Measurements from ENCODE around the gene NSMF.

Gene NSMF

DNA sequence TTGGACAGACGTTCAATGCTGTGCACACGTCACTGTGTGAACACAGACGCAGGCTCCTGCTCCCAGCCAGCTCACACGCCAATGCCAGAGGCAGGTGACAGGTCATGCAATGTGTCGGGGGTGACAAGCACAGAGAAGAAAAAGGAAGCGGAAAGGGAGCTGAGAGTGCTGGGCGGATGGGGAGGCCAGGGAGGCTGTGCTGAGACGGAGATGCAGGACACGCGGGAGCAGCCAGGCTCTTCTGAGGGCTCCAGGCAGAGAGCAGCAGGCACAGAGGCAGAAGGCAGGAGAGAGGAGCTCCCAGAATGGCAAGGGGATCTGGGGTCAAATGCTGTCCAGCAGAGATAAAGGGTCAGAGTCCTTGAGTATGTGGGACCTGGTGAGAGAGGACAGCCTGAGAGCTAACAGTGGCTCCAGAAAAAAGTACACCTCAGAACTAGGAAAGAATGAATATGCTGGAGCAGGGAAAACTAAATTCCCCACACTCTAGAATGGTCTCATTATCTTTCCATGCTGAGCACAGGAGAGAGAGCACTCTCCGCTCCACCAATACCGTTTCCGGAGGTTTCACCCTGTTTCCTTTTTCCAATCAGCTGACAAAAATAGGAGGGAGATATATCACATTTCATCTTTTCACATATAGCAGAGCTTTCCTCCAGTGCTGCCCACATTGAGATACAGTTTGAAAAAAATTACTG is 32.8 kb upstream of the NSMF start:
- peak; percentile 77 to 84 for DNase-seq

- DNase-seq = no peak
Measured at GRCh38 chr9:137490532-137491186, 31.5 kb upstream of the NSMF start.

DNA sequence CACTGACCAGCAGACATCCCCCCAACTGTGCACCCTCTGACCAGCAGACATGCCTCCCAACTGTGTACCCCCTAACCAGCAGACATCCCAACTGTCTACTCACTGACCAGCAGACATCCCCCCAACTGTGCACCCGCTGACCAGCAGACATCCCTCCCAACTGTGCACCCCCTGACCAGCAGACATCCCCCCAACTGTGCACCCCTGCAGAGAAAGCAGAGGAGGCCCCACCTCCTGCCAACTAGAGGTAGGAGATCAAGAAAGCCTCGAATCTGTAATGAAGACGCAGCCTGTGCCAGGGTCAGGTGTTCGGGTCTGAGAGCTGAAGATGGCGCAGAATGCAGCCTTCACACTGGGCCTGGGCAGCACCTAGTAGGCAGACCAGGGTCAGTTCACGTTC is 29.8 kb upstream of the NSMF start:
- DNase-seq = no peak

DNA sequence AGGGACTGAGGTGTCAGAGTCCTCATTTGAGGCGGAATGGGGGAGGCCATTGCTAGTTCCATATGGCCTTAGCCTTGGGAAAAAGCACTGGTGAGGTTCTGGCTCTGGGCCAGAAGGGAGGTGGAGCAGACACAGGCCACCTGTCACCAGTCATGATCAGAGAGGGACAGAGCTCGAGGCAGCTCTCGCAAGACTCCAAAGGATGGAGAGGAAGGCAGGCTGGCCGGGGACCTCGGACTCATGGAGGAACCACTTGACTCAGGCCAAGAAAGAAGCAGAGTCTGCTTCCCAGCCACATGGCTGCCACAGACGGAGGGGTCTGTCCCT is 29.2 kb upstream of the NSMF start:
- DNase-seq = peak; percentile 67 to 68

DNA sequence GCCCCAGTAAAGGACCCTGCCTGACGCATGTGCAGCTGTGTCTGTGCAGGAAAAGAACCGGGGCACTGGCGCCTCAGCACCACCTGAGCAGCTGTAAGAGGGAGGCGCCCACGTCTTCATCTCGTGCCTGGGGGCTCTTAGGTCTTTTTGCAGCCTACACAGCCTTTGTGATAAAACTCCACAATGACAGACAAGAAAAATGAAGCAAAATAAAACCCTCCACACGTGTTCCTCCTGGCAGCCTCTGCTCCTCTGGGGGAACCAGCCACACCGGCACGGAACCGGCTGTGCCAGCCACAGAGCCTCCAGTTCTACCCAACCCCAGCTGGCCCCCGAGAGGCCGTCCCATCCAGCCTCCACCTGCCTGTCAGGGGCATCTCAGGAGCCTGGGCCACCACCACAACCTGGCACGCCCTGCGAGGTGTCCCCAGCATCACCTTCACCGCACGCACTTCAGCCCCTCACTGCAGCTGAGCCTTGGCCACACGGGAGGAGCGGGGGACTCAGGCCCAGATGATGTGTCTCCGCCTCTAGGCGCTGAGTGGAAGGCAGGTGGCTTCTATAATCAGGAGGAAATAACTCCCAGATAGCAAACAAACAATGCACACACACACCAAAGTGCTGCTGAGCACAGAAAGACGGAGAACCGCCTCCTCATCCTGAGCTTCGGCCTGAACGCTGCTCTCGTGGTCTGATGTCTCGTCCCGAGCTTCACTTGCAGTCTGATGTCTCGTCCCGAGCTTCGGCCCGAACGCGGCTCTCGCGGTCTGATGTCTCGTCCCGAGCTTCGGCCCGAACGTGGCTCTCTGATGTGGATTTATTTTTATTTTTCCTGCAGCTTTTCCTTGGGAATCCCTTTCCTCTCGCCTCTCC is 28.6 kb upstream of the NSMF start:
- peak; percentile 67 to 74 for DNase-seq

DNA sequence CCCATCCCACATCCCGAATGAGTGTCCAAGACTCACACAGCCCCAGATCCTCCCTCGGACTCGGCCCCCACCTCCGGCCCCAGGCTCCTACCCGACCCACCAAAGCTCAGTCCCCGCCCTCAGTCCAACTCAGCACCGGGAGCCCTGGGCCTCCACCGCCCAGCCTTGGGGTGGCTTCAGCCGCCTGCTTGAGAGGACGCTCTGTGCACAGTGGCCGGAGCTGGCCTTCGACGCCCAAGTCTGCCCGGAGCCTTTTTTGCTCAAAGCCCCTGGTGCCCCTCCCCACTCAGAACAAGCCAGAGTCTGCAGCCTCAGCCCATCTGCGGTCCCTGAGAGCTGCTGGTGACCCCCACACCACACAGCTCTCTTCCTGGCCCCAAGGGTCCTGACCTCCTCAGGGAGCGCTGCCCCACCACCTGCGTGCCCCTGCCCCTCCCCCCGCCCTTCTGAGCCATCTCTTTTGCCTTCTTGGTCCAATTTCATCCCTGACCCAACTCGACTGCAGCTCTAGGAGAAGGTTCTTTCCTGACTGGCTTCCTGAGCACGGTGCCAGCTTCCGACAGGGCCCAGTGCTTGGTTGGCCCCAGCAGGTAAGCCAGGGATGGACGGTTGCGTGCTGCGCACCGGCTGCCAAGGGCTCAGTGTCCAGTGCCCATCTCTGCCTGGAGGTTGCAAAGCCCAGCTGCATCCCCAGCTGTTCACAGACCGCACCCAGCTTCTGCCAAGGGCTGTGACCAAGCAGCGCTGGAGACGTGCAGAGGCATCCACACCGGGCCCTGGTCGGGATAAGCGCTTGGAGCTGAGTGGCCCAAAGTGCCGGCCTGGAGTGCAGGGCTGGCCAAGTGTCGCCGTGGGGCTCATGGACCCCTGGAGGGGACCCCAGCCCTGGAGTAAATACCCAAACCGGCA is 27.7 kb upstream of the NSMF start:
- peak in 1 of 2 experiments; percentile 35 for DNase-seq

DNA sequence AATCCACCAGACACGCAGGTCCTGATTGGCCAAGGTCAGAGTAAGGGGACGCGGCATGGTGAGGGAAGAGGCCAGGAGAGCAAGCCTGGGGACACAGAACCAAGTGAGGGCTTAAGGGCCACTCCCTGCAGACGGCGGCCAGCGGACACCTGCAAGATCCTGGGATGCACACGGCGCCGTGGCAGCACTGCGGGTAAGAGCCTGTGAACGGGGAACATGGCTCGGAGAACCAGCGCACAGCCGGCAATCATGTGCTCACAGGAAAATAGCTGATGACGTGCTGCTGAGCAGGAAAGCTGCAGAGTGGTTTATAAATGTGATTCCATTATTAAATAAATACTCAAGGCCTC is 27.0 kb upstream of the NSMF start:
- no peak for DNase-seq

DNA sequence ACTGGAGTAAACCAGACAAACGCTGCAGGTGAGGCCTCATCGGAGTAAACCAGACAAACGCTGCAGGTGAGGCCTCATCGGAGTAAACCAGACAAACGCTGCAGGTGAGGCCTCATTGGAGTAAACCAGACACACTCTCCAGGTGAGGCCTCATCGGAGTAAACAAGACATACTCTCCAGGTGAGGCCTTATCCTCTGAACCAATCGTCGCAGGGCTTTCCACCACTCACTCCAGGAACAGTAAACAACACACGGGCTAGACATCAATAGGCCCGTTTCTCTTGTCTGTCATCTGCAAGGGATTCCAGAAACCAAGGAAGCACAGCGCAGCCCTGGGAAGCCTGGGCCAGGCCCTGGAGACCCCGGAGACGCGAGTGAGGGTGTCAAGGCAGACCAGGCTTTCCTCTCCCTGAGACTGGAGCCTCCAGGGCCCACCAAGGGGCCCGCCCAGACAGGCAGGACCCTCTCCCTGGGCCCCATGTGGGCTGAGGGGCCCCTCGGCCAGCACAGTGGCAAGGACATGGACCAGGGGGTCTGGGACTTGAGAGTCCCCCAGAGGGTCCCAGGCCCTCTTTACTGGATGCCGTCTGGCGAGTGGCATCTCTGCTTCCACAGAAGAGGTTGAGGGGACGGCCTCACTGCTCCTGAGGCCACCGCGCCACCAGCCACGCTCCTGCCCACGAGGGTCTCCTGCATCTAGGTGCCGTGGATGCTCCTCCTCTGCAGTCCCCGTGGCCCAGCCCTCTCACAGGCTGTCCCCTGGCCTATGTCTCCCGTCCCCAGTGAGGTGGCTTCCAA is 26.4 kb upstream of the NSMF start:
- no peak for DNase-seq

DNA sequence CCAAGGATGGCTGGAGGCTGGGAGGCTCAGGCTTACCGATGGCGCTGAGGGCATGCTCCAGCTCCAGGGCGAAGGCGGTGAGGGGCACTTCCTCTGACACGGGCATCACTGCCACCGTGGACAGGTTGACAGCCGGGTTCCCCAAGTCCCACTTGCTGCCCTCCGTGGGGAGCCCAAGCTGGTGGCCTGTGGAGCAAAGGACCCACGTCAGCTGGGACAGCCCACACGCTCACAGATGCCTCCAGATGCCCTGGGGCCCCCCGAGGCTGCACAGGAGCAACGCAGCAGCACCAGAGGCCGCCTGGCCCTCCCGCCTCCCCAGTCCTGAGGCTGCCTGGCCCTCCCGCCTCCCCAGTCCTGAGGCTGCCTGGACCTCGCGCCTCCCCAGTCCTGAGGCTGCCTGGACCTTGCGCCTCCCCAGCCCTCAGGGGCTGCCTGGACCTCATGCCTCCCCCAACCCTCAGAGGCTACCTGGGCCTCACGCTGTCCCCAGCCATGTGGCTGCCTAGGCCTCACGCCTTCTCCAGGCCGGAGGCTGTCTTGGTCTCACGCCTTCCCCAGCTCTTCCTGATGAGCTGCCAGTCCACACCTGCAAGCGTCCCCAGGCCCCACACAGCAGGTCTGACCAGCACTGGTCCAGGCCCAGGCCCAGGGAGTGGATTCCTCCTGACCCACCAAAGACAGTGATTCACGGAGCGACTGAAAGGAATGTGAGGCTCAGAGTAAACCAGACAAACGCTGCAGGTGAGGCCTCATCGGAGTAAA is 25.6 kb upstream of the NSMF start:
- DNase-seq = no peak

- peak; percentile 53 to 78 for DNase-seq
Measured at GRCh38 chr9:137482094-137482781, 23.1 kb upstream of the NSMF start.

- peak; percentile 32 to 74 for DNase-seq
Measured at GRCh38 chr9:137480686-137481683, 21.9 kb upstream of the NSMF start.

DNA sequence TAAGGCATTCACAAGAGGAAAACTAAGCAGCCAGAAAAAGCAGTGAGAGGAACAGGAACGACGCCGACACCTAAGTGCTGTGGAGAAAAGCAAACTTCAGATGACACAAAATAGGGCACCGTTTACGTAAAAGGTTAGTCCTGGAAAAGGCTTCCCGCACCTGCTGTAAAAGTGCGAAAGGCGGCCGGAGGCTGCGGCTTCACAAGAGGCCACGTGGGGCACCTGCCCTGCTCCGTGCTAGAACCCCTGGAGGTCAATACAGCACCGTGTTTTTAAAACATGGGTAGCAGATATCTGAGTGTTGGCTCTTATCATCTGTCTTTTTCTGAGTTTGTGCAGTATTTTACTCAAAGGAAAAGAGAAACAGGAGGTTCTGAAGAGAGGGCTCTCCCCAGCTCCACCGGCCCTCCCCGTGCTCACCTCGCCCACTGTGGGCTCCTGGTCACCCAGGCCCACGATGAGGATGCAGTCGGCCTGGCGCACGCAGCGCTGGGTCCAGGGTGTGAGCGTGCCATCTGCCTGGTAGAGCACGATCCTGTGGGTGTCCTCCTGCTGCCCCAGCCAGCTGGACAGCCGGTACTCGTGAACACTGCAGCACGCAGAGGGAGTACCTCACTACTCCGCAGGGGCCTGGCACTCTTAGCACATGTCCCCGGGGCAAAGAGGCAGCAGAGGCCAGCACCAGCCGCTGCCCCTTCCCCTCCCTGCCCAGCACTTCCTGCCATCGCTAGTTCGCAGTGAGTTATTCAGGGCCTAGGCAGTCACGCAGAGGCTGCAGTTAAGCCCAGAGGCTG is 21.0 kb upstream of the NSMF start:
- DNase-seq = peak; percentile 34 to 74

DNA sequence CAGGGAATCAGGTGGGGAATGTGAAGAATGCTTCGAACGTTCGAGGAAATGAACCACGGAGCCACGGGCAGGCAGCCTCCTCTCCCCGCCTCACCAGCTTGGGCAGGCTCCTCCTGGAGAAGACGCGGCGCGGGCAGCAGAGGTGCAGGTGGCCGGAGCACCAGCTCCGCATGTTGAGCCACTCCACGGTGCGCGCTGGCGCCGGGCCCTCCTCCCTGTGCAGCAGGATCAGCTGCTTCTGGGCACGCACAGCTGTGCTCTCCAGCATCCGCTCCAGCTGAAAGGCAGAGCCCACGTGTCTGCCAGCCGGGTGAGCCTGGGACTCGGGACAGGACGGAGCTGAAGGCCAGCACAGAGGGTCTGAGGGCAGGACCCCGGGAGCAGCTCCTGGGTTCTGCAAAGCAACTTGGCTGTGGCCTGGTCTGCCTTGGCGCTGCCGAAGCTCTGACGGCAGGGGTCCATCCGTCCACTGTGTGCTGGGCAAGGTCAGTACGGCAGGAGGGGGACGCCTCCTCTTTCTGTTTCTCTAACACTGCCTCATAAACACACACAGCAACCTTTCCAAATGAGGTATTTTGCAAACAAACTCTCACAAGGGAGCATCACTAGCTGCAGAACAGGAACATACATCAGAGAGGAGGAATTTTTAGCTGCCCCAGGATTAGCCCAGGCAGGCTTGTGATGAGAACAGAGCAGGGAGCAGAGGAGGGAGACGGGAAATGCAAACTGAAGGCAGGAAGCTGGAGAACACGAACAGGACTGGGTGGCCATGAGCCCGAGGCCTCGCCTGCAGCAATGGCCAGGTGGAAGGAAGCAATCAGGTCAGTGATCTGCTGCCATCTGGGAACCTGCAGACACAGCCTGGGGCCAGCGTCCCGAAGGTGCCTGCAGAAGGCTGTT is 20.1 kb upstream of the NSMF start:
- DNase-seq = peak; percentile 92

GRCh38 chr9:137478613-137478961 is 19.5 kb upstream of the NSMF start:
- DNase-seq = no peak

- DNase-seq = no peak
Measured at GRCh38 chr9:137477778-137478612, 18.9 kb upstream of the NSMF start.

DNA sequence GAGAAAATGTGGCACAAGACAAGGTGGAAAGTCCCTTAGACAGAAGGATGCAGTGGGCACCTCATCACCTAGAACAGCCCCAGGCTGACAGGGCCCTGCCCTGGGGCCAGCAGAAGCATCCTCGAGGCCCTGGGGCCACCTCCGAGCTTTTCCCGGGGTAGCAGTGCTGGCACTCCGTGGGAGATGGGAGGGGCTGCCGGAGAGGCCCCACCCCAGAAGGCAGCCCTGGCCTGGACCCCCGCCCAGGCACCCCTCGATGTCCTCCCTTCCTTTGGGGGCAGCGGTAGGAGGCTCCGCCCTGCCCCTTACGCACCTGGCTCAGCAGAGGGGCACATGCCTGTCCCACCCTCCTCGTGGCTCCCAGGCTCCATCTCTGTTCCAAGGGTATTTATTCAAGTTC is 17.7 kb upstream of the NSMF start:
- DNase-seq = no peak

- no peak for DNase-seq
Measured at GRCh38 chr9:137475666-137476065, 16.5 kb upstream of the NSMF start.
